Spleen (tissue), 11 donors: ENCODE results near the gene WDFY2. TPM values are rescaled to one million over a fixed set of nuclear protein-coding genes. Genes with fewer than 3 reads are reported as not detected.

Source experiments
- DNase-seq: peaks from one replicate; pipeline ENCODE4 v3.0.0-alpha.2; 2020
- H3K27ac ChIP-seq, 8 donors: fragments of 200-600 bp; sonication (generic) in 7 of 8; 1 replicate in 4 of 8; 2 replicates in 4 of 8; pipeline versions ENCODE4 v1.5.0 to v1.8.0; 2016 to 2021; ENCODE audit warnings: inconsistent platforms in 4 of 8, mild to moderate bottlenecking in 4 of 8, moderate library complexity in 1 of 8
- H3K27me3 ChIP-seq, 7 donors: fragments of 200-600 bp; sonication (generic) in 6 of 7; replicated peaks in 1 of 7; 1 replicate in 4 of 7; 2 replicates in 3 of 7; pipeline versions ENCODE4 v1.5.0 to v1.8.0; 2016 to 2021; ENCODE audit warnings: inconsistent platforms in 3 of 7, mild to moderate bottlenecking in 1 of 7
- H3K36me3 ChIP-seq, 6 donors: fragments of 200-600 bp; sonication (generic) in 5 of 6; 1 replicate in 4 of 6; 2 replicates in 2 of 6; pipeline versions ENCODE4 v1.5.0 to v1.8.0; 2016 to 2021; ENCODE audit warnings: inconsistent platforms in 2 of 6
- H3K4me1 ChIP-seq, 6 donors: fragments of 200-600 bp; sonication (generic) in 5 of 6; 1 replicate in 3 of 6; 2 replicates in 3 of 6; pipeline versions ENCODE4 v1.5.0 to v1.8.0; 2016 to 2021; ENCODE audit warnings: inconsistent platforms in 3 of 6
- H3K4me3 ChIP-seq, 8 donors: fragments of 200-600 bp; sonication (generic) in 7 of 8; 1 replicate in 4 of 8; 2 replicates in 4 of 8; pipeline versions ENCODE4 v1.5.0 to v1.8.0; 2016 to 2021; ENCODE audit warnings: inconsistent platforms in 4 of 8, mild to moderate bottlenecking in 4 of 8, moderate library complexity in 2 of 8
- H3K9me3 ChIP-seq, 8 donors: fragments of 200-600 bp; sonication (generic) in 7 of 8; 1 replicate in 4 of 8; 2 replicates in 4 of 8; pipeline versions ENCODE4 v1.5.0 to v1.8.0; 2016 to 2021; ENCODE audit warnings: inconsistent platforms in 4 of 8
- POLR2A ChIP-seq, 3 donors: fragments of 450-650 bp; IDR thresholded peaks; one replicate each; pipeline ENCODE4 v1.5.1; 2017; ENCODE audit warnings: antibody characterized with exemption in 3 of 3, mild to moderate bottlenecking in 1 of 3
- POLR2AphosphoS5 ChIP-seq, 3 donors: sonication (generic); formaldehyde crosslinking; IDR thresholded peaks; one replicate each; pipeline ENCODE4 v1.5.1; 2017; ENCODE audit warnings: antibody characterized with exemption in 3 of 3
- WGBS, 5 donors: extraction: QIAGEN DNeasy Blood & Tissue Kit in 3 of 5; methylation state at CpG; one replicate each; pipeline versions ENCODE4 v1.1.5 to v1.1.7; 2013 to 2018; 5-methylcytosine and 5-hydroxymethylcytosine counted together
- intact Hi-C: fragments of 100-400 bp; cut with DNase I; formaldehyde crosslinking; loops from one replicate; pipeline ENCODE4 v1.15.0; 2023; ENCODE audit warnings: low total_unique reads
- polyA plus RNA-seq, 3 donors: library from polyadenylated mRNA; stranded (reverse); fragments of 200-250 nt; gene quantifications; one replicate each; pipeline ENCODE4 v1.2.1, GENCODE V29; 2013
- total RNA-seq, 7 donors: library from RNA; depleted of rRNA in 3 of 7; stranded (reverse); fragments of >200 nt in 3 of 7; fragmentation: NEBNext Ultra II Directional in 4 of 7; extraction: Animal tissue kit (Norgen Biotek cat#: 25700) in 4 of 7; gene quantifications; one replicate each; pipeline versions ENCODE4 v1.1.0 to v1.2.1, GENCODE V29; 2016 to 2021
- TF ChIP-seq, protein P1 (sequence below), 11 experiments: fragments of 200-600 bp in 7 of 11; fragments of 450-650 bp in 4 of 11; sonication (generic) in 4 of 11; IDR thresholded peaks in 8 of 11; conservative IDR thresholded peaks in 3 of 11; 1 replicate in 7 of 11; 2 replicates in 4 of 11; pipeline versions ENCODE4 v1.4.0 to v1.8.0; 2016 to 2021; ENCODE audit warnings: antibody characterized with exemption in 11 of 11, inconsistent platforms in 4 of 11, mild to moderate bottlenecking in 1 of 11
- donor health status: healthy with polysubstance abuse.
- donor health status: DM: no; HTN: no; CAD: no; lungs with moderate emphysema.
- donor health status: DM: no; HTN: no; CAD: no.
- donor health status: Bipolar disorder and iron deficiency.
- donor health status: healthy.
- donor health status: DM: no; HTN: no; CAD: no.
- donor health status: DM: yes; HTN: yes; CAD: no.

Gene WDFY2
- total and polyA plus RNA-seq, 10 donors, result 3.0 to 32.2 (median 24.9) TPM

DNA sequence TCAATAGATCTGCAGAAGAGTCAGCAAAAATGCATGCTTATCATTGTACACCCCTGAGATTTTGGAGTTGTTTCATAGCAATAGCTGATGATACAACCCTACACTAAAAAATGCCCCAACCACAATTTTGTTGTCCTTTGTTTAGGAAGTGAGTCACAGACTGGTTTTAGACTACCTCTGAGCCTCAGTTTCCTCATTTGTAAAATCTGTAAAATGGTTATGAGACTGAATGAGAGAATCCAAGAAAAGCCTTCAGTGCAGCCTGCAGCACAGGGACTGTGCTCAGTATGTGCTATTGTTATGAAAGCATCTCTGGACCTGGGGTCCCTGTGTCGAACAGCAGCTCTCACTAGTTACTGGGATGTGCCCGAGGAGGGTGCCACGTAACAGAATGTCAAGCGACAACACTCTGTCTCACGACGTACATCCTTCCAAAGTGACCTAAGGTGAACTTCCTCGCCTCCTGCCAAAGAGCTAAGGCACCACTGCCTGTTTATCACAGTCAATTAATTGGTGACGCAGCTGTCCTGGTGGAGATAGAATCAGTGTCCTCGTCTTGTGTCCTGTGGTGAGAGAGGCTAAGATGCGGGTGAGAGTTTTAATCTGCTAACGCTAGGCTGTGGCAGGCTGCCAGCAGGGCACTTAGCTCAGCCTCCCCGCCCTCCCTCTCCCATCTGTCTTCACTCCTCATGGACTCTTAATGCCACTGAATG lies 201.6 kb downstream of the WDFY2 start:
- peak in 2 of 3 donors; percentile 21 to 30 for TF ChIP-seq POLR2AphosphoS5 (IDR thresholded peaks at IDR 0.05)
- TF ChIP-seq, protein P1, sequence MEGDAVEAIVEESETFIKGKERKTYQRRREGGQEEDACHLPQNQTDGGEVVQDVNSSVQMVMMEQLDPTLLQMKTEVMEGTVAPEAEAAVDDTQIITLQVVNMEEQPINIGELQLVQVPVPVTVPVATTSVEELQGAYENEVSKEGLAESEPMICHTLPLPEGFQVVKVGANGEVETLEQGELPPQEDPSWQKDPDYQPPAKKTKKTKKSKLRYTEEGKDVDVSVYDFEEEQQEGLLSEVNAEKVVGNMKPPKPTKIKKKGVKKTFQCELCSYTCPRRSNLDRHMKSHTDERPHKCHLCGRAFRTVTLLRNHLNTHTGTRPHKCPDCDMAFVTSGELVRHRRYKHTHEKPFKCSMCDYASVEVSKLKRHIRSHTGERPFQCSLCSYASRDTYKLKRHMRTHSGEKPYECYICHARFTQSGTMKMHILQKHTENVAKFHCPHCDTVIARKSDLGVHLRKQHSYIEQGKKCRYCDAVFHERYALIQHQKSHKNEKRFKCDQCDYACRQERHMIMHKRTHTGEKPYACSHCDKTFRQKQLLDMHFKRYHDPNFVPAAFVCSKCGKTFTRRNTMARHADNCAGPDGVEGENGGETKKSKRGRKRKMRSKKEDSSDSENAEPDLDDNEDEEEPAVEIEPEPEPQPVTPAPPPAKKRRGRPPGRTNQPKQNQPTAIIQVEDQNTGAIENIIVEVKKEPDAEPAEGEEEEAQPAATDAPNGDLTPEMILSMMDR (IDR thresholded peaks at IDR 0.05 in 8 of 11, conservative IDR thresholded peaks at IDR 0.05 in 3 of 11), result no peak
- no peak for TF ChIP-seq POLR2A (IDR thresholded peaks at IDR 0.05)
- H3K27me3 ChIP-seq, result no peaks in the 10 kb centered on the region
- no peaks in the 10 kb centered on the region for H3K9me3 ChIP-seq
- intact Hi-C loops, result no loop called here
- DNase-seq, result no peak
- WGBS, 5 donors, result 42 to 65% (median 57%) methylated on average over 12 of the region's 12 CpGs
- no peak overlapping the region for H3K4me3 ChIP-seq
- peaks cover 0 to 12% (median 0%) of the 10 kb centered on the region in 6 donors for H3K4me1 ChIP-seq
- peaks cover 0 to 28% (median 0%) of the 10 kb centered on the region in 6 donors for H3K36me3 ChIP-seq
- H3K27ac ChIP-seq, result no peak overlapping the region

DNA sequence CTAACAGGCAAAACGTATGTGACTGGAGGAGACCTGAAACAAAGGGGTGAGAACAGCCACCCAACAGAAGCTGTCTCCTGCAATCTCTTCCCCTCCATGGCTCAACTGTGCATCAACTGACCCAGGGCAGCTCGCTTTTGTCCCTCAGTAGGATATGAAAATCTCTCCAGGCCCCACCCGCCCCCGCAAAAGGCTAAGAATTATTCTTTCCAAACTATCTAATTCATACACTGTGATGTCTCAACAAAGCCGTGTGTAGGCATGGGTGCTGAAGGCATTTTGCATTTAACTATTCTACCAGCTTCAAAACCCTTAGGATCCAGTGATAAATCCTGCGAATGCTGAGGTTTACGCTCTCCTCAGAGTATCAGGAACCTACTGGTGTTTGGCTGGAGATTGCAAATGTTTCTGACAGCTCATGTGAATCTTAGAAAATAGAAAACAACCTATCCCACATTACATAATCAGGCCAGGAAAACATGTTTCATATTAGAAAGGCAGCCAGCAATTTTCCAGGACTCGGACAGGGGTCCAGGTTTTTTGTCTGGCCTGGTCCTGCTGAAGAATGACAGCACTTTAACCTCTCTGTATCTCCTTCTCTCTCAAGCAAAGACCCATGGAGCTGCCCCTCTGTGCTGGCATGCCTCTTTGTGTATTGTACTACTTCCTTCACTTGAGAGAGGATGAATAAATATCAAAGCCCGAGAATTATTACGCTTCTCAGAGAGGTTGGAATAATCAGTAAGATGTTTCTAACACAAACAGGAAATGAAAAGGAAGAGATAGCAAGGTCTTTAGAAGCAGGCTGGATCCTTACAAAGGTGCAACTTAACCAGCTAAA lies 202.4 kb downstream of the WDFY2 start:
- peaks cover 0 to 12% (median 0%) of the 10 kb centered on the region in 6 donors for H3K4me1 ChIP-seq
- H3K36me3 ChIP-seq, result peaks cover 0 to 32% (median 0%) of the 10 kb centered on the region in 6 donors
- H3K9me3 ChIP-seq, result no peaks in the 10 kb centered on the region
- DNase-seq, result no peak
- intact Hi-C loops, result no loop called here
- H3K4me3 ChIP-seq, result no peak overlapping the region
- H3K27ac ChIP-seq, result no peak overlapping the region
- 77 to 87% (median 85%) methylated on average over 10 of the region's 10 CpGs for WGBS, 5 donors
- no peaks in the 10 kb centered on the region for H3K27me3 ChIP-seq
- TF ChIP-seq POLR2A (IDR thresholded peaks at IDR 0.05), result no peak
- TF ChIP-seq POLR2AphosphoS5 (IDR thresholded peaks at IDR 0.05), result no peak
- TF ChIP-seq, protein P1 (IDR thresholded peaks at IDR 0.05 in 8 of 11, conservative IDR thresholded peaks at IDR 0.05 in 3 of 11), result no peak

DNA sequence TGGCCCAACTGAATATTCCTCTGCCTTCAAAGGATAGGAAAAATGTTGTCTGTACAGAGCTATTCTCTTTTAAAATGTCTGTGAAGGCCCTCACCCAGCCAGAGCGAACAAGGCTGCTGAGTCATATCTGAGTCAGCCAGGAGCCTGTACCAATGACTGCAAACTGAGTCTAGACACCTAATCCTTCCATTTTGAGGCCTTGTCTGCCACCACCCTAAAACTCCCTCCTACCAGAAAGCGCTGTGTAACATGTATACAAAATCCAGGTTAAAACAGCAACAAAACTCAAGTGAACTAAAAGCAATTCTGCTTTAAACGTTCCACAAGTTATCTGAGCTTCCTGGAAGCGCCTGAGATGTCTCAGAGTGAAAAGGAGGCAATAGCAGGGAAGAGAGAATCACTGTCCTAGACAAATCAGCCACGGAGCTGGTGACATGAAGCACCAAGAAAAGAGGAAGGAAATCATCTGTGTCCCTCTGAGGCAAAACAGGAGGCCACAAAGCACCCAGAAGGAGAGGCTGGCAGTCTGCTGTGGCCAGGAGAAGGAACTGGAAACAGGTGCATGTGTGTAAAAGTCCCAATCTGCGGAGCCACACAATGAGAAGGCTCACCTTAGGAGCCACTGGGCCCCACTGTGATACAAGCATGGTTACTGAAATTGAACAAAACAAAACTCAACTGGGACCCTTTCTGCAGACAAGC lies 209.5 kb downstream of the WDFY2 start:
- Histone ChIP-seq H3K9me3 (no peaks in the 10 kb centered on the region), H3K4me3 (no peak overlapping the region), H3K4me1 (peaks cover 3 to 35% (median 17%) of the 10 kb centered on the region in 6 donors), H3K27me3 (no peaks in the 10 kb centered on the region), H3K36me3 (peaks cover 0 to 64% (median 1%) of the 10 kb centered on the region in 6 donors), H3K27ac (peak overlapping the region in 4 of 8 donors; percentile 6 to 21 (median 10))
- no peak for DNase-seq
- intact Hi-C loops, result loop anchor here (10.0 kb wide), 1 partner anchor 359 kb away; no protein-coding TSS in a partner anchor
- TF ChIP-seq, protein P1 (IDR thresholded peaks at IDR 0.05 in 8 of 11, conservative IDR thresholded peaks at IDR 0.05 in 3 of 11), result no peak
- peak in 2 of 3 donors; percentile 51 to 68 for TF ChIP-seq POLR2AphosphoS5 (IDR thresholded peaks at IDR 0.05)
- TF ChIP-seq POLR2A (IDR thresholded peaks at IDR 0.05), result no peak
- 35 to 45% (median 41%) methylated on average over 6 of the region's 6 CpGs for WGBS, 5 donors
